ENCODE results near the gene ZNF146.
"Not testable (repeated sequence)": the region's sequence is repeated elsewhere in the genome, so short reads cannot be mapped to it uniquely, and the experiment has no call there.

ZNF146 gene

DNA sequence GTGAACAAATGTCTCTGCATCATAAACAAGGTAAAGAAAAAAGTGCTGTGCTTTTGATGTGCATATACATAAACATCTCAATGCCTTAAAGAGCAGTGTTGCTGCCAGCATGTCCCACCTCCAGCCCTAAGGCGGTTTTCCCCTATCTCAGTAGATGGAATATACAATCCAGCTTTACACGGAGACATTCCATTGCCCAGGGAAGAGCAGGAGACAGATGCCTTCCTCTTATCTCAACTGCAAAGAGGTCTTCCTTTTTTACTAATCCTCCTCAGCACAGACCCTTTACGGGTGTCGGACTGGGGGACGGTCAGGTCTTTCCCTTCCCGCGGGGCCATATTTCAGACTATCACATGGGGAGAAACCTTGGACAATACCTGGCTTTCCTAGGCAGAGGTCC is 18.7 kb downstream of the ZNF146 start:
- DNase-seq (ENCODE audit: low read depth, low spot score): peak; percentile 75

DNA sequence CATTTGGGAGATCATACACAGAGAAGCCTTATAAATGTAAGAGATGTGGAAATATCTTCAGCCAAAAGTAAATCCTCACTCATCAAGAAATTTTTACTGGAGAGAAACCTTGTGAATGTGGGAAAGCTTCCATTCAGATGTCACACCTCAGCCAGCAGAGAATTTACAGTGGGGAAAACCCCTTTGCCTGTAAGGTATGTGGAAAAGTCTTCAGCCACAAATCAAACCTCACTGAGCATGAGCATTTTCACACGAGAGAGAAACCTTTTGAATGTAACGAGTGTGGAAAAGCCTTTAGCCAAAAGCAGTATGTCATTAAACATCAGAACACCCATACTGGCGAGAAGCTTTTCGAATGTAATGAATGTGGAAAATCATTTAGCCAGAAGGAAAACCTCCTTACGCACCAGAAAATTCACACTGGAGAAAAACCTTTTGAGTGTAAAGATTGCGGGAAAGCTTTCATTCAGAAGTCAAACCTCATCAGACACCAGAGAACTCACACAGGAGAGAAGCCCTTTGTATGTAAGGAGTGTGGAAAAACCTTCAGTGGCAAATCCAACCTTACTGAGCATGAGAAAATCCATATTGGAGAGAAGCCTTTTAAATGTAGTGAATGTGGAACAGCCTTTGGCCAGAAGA is 21.5 kb downstream of the ZNF146 start:
- no peak for DNase-seq (ENCODE audit: low read depth, low spot score)

DNA sequence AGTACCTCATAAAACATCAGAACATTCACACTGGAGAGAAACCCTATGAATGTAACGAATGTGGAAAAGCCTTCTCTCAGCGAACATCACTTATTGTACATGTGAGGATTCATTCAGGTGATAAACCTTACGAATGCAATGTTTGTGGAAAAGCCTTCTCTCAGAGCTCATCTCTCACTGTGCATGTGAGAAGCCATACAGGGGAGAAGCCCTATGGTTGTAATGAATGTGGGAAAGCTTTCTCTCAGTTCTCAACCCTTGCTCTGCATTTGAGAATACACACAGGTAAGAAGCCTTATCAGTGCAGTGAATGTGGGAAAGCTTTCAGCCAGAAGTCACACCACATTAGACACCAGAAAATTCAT is 22.0 kb downstream of the ZNF146 start:
- no peak for DNase-seq (ENCODE audit: low read depth, low spot score)

DNA sequence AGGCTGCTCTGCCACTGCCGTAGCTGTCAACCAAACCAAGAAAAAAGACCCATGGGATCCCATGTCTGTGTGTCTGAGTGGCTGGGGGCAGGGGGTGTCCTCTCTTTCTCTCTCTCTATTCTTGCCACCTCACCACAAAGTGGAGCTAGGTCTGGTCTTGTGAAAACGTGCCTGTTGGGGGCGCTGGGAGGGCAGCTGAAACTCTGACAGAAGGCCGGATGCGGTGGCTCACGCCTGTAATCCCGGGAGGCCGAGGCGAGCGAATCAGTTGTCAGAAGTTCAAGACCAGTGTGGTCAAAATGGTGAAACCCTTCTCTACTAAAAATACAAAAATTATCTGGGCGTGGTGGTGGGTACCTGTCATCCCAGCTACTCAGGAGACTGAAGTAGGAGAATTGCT is 29.2 kb downstream of the ZNF146 start:
- peak; percentile 53 for DNase-seq (ENCODE audit: low read depth, low spot score)

DNA sequence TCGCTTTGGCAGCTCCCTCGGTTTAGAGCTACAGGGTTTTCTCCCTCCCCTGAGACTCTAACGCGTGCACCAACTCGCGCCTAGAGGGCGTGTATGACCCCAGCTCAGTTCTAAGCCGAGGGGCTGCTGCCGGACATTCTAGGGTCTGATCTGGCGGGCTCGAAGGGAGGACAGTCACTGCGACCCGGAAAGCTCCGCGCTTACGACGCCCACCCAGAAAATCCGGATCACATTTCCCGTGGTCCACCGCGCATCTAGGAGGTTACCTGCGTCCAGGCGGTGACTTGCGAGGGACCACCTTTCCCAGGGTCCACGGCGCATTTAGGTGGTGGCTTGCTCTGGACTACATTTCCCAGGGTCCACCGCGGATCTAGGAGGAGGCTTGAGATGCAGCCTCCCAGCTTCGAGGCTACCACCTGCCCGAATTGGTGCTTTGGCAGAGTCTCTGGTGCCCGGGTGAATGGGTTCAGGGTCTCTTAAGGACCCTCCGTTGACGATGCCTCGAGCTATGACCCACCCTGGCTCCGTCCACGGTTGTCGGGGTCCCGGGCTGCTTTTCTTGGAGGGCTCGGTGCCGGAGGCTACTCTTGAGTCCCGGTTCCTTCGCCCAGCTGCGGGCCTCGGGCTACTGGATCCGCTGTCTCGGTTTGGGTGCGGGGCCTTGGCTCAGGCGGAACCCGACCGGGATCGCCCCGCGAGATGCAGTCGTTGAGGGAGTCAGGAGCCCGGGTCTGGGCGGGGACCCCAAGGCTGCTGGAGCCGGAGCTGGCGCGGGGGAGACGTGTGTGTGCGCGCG is 30.5 kb downstream of the ZNF146 start:
- DNase-seq (ENCODE audit: low read depth, low spot score): peak; percentile 93

DNA sequence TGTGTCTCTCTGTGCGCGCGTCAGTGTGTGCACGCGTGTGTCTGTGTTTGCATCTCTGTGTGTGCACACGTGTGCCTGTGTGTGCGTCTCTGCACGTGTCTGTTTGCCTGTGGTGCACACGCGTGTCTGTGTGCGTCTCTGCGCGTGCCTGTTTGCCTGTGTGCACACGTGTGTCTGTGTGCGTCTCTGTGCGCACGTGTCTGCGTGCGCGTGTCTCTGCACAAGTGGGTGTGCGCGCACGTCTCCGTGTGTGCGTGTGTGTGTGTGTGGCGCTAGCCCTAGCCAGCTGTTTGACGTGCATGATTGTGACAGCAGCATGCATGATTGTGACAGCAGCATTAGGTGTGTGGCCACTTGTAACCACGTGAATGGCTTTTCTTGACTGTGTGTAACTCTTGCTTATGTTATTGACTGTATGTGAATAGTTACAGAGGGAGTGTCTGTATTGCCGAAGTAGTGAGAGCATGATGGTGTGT is 31.1 kb downstream of the ZNF146 start:
- no peak for DNase-seq (ENCODE audit: low read depth, low spot score)

DNA sequence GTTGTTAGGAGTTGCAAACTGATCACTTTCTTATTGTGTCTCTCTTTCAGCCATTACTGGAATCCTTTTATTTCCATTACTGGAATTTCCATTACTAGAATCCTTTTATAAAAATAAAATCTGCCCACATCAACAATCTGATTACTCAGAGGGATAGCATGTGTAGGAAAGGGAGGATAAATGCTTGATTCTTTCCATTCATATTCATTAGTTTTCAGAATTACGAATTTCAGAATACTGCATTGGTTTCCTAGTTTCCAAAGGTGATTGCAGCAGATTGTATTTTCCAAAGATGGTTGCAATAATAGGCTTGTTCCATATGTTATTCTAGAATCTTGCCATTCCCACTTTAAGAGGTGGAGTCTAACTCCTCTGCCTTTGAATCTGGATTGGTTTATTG is 37.1 kb downstream of the ZNF146 start:
- no peak for DNase-seq (ENCODE audit: low read depth, low spot score)

DNA sequence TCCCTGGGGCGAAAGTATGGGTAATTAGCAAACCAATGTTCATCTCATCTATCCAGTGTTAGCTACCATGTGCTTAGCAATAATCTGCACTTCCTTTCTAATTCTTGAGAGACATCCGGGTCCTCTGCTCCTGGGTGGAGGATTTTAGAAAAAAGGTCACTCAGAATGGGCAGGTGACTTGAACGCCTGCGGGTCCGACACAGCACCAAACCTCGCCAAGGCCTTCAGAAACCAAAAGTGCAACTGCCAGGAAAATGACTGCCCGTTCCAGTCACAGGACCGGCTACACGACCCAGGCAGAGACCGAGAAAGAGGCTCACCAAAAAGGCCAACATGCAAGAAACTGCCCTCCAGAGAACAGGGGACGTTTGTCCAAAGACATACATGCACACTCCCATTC is 39.9 kb downstream of the ZNF146 start:
- no peak for DNase-seq (ENCODE audit: low read depth, low spot score)

DNA sequence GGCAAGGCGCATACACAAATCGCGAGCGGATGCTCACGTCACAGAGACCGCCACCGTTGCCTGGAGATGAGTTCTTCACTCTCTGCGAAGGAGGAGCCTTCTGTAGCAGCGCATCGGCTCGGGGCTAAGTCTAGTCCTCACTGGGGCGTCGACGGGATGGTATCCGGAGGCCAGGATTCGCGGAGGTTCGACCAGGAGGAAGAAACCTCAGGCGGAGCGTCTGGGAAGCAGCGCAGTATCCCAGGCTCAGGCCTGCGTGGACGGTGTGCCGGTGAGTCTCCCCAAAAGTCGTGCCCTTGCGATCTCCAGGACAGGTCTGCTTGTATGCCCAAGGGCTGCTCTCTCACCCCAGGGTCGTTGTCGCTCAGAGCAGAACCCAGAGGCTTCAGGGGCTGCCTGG is 40.4 kb downstream of the ZNF146 start:
- no peak for DNase-seq (ENCODE audit: low read depth, low spot score)

DNA sequence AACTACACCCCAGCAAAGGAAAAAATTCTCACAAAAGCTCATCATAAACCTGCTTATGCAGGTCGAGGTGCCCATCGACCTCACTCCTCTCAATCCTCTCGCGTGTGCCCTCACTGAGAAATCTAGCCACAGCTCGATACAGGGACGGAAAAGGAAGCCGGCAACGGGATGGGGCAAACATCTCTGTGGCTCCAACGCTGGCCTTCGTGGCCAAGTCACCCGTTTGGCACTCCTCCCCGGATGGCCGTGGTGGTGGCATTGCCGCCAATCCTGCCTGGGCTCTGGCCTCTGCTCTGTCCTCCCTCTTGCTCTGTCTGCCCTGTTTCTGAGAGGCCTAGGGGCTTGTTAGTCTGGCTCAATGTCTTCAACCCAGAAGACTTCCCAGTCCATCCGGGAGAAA is 41.2 kb downstream of the ZNF146 start:
- DNase-seq (ENCODE audit: low read depth, low spot score): no peak

DNA sequence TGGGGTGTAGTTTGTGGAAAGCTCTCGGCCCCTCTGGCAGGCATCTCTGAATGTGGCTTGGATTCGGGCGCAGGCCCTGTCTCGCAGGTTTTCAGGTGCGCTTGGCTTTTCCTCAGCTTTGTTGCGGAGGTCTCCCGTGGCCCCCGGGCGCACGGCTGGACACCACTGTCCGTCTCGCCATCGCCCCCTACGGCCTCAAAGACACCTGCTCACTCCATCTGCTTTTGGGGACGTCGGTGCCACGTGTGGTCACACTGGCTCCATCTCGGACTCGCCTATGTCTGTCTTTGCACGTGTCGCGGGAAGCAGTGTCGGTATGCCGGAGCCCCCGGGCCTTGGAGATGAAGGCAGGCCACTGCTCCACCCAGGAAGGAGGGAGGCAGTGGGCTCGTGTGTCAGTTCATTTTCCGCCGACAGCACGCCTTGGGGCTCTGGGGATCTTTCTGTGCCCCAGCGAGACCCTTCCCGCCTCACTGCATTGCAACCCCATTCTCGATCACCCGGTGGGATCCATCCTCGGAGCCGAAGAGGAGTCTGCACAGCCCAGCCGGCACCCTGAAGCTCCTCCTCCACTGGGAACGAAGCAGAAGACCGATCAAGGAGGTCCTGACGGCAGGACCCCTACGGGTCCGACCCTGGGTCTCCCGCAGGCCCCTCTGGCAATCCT is 42.1 kb downstream of the ZNF146 start:
- no peak for DNase-seq (ENCODE audit: low read depth, low spot score)

DNA sequence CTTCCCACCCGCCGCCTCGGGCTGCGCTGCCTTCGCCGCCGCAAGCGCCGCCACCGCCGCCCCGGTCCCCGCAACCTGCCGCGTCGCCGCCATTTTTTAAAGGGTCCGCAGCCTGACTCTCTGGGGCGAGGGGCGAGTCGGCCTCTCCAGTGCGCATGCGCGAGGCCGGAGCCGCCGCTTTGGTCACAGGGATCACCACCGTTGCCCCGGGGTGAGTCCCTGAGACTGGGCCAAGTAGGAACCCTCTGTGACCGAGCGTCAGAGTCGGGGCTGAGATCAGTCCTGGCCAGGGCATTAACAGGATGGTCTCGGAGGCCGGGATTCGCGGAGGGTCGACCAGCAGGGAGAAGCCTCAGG is 42.6 kb downstream of the ZNF146 start:
- DNase-seq (ENCODE audit: low read depth, low spot score): peak; percentile 86

DNA sequence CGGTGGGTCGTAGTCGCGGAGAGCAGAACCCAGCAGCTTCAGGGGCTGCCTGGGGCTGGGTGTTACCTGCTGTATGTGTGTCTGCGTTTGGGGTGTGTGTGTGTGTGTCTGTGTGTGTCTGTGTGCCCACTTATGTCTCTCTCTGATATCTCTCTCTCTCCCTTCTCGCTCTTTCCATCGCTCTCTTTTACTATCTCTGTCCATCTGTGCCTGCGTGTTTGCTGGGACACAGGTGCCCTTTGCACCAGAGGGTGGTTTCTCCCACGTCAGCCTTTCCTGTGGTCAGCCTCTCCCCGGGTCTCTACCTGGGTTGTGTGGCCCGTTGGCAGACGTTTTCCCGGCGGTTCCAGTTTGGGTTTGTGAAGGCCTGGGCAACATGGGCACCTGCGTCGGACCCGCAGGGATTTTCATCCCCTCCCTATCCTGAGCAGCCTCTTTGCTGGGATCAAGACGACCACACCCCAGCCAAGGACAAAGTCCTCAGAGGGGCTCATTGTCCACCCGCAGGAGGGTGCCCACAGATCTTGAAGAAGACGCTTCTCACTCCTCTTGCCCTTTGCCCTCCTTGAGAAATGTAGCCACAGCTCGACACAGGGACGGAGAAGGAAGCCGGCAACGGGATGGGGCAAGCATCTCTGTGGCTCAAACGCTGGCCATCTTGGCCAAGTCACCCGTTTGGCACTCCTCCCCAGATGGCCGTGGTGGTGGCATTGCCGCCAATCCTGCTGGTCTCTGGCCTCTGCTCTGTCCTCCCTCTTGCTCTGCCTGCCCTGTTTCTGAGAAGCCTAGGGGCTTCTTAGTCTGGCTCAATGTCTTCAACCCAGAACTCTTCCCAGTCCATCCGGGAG is 43.3 kb downstream of the ZNF146 start:
- DNase-seq (ENCODE audit: low read depth, low spot score): no peak

DNA sequence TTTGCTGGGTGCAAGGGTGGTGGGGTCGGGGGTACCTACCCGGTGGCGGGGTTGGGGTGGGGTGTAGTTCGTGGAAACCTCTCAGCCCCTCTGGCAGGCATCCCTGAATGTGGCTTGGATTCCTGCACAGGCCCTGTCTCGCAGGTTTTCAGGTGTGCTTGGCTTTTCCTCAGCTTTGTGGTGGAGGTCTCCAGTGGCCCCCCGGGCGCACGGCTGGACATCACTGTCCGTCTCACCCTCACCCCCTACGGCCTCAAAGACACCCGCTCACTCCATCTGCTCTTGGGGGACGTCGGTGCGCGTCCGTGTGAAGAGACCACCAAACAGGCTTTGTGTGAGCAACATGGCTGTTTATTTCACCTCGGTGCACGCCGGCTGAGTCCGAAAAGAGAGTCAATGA is 44.3 kb downstream of the ZNF146 start:
- DNase-seq (ENCODE audit: low read depth, low spot score): no peak

DNA sequence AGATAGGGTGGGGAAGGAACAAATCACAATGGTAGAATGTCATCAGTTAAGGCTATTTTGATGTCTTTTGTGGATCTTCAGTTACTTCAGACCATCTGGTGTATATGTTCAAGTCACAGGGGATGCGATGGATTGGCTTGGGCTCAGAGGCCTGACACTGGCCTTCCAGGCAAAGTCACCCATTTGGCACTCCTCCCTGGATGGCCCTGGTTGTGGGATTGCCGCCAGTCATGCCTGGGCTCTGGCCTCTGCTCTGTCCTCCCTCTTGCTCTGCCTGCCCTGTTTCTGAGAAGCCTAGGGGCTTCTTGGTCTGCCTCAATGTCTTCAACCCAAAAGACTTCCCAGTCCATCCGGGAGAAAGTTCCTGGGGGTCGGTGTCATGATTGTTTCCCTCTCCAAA is 50.2 kb downstream of the ZNF146 start:
- no peak for DNase-seq (ENCODE audit: low read depth, low spot score)

DNA sequence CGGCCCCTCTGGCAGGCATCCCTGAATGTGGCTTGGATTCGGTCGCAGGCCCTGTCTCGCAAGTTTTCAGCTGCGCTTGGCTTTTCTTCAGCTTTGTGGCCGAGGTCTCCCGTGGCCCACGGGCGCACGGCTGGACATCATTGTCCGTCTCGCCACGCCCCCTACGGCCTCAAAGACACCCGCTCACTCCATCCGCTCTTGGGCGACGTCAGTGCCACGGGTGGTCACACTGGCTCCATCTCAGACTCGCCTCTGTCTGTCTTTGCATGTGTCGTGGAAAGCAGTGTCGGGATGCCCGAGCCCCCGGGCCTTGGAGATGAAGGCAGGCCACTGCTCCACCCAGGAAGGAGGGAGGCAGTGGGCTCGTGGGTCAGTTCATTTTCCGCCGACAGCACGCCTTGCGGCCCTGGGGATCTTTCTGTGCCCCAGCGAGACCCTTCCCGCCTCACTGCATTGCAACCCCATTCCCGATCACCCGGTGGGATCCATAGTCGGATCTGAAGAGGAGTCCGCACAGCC is 51.0 kb downstream of the ZNF146 start:
- no peak for DNase-seq (ENCODE audit: low read depth, low spot score)

DNA sequence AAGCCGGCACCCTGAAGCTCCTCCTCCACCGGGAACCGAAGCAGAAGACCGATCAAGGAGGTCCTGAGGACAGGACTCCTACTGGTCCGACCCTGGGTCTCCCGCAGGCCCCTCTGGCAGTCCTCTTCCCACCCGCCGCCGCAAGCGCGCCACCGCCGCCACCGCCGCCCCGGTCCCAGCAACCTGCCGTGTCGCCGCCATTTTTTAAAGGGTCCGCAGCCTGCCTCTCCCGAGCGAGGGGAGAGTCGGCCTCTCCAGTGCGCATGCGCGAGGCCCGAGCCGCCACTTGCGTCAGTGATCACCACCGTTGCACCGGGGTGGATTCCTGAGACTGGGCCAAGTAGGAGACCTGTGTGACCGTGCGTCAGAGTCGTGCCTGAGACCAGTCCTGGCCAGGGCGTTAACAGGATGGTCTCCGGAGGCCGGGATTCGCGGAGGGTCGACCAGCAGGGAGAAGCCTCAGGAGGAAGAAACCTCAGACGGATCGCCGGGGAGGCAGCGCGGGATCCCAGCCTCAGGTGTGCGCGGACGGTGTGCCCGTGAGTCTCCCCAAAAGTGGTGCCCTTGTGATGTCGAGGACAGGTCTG is 51.6 kb downstream of the ZNF146 start:
- peak; percentile 37 for DNase-seq (ENCODE audit: low read depth, low spot score)

DNA sequence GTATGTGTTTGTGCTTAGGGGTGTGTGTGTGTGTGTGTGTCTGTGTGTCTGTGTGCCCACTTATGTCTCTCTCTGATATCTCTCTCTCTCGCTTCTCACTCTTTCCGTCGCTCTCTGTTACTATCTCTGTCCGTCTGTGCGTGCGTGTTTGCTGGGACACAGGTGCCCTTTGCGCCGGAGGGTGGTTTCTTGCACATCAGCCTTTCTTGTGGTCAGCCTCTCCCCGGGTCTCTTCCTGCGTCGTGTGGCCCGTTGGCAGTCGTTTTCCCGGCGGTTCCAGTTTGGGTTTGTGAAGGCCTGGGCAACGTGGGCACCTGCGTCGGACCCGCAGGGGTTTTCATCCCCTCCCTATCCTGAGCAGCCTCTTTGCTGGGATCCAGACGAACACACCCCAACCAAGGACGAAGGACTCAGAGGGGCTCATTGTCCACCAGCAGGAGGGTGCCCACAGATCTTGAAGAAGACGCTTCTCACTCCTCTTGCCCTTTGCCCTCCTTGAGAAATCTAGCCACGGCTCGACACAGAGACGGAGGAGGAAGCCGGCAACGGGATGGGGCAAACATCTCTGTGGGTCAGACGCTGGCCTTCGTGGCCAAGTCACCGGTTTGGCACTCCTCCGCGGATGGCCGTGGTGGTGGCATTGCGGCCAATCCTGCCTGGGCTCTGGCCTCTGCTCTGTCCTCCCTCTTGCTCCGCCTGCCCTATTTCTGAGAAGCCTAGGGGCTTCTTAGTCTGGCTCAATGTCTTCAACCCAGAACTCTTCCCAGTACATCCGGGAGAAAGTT is 52.3 kb downstream of the ZNF146 start:
- no peak for DNase-seq (ENCODE audit: low read depth, low spot score)

DNA sequence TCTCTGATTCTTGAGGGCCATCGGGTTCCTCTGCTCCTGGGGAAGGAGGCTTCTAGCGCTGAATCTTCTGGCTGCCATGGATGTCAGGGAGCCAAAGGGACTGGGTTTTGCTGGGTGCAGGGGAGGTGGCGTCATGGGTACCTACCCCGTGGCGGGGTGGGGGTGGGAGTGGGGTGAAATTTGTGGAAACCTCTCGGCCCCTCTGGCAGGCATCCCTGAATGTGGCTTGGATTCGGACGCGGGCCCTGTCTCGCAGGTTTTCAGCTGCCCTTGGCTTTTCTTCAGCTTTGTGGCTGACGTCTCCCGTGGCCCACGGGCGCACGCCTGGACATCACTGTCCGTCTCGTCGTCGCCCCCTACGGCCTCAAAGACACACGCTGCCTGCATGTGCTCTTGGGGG is 53.2 kb downstream of the ZNF146 start:
- not testable (repeated sequence) for DNase-seq (ENCODE audit: low read depth, low spot score)

DNA sequence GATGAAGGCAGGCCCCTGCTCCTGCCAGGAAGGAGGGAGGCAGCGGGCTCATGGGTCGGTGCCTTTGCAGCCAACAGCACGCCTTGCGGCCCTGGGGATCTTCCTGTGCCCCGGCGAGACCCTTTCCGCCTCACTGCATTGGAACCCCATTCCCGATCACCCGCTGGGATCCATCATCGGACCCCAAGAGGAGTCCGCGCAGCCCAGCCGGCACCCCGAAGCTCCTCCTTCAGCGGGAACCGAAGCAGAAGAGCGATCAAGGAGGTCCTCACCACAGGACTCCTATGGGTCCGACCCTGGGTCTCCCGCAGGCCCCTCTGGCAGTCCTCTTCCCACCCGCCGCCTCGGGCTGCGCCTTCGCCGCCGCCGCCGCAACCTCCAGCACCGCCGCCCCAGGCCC is 53.7 kb downstream of the ZNF146 start:
- DNase-seq (ENCODE audit: low read depth, low spot score): not testable (repeated sequence)

DNA sequence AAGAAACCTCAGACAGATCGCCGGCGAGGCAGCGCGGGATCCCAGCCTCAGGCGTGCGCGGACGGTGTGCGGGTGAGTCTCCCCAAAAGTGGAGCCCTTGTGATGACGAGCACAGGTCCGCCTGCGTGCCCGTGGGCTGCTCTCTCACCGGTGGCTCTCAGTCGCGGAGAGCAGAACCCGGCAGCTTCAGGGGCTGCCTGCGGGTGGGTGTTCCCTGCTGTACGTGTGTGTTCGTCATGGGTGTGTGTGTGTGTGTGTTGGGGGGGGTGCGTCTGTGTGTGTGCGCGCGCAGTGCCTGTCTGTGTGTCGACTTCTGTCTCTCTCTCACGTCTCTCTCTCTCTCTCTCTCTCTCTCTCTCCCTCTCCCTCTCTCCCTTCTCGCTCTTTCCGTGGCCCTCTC is 54.4 kb downstream of the ZNF146 start:
- DNase-seq (ENCODE audit: low read depth, low spot score): not testable (repeated sequence)

Measured in ELF-1 (cell line).